Measurements from ENCODE around the gene SRRM3. TPM values are rescaled to one million over a fixed set of nuclear protein-coding genes. Genes with fewer than 3 reads are reported as not detected.

Gene SRRM3
- total RNA-seq, 2 experiments from 2014 or later, result not detected

DNA sequence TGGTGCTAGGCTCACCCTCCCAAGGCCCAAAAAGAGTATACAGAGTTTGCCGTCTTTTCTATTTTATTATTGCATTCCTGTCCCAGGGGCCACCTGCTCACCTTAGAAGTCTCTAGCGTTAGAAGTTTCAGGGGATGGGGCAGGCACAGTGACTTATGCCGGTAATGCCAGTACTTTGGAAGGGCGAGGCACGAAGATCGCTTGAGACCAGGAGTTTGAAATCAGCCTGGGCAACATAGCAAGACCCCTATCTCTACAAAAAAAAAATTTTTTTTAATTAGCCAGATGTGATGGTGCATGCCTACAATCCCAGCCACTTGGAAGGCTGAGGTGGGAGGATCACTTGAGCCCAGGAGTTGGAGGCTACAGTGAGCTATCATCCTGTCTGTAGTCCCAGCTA is 70.4 kb downstream of the SRRM3 start:
- Histone ChIP-seq H3K9me3 (ENCODE audit: low read length) (no peaks in the 10 kb centered on the region), H2AFZ (ENCODE audit: low read length) (no peak overlapping the region), H3K27ac (ENCODE audit: low read depth, low read length, poor library complexity, severe bottlenecking) (no peak overlapping the region), H3K4me3 (ENCODE audit: low read depth, low read length, poor library complexity, severe bottlenecking) (no peak overlapping the region), H3K36me3 (ENCODE audit: insufficient read depth, low read length) (no peaks in the 10 kb centered on the region), H3K9me2 (ENCODE audit: insufficient read depth, low read length) (no peaks in the 10 kb centered on the region), H3K4me1 (ENCODE audit: insufficient read depth, low read length, poor library complexity, severe bottlenecking) (no peaks in the 10 kb centered on the region), H3K4me2 (ENCODE audit: low read length) (no peak overlapping the region), H3K79me2 (ENCODE audit: insufficient read depth, low read depth, low read length) (no peaks in the 10 kb centered on the region), H4K20me1 (ENCODE audit: insufficient read depth, low read length) (no peaks in the 10 kb centered on the region)
- no TSS peak for BruUV-seq (replicated peaks)
- POLR2A ChIA-PET, result no interaction called here
- CTCF ChIA-PET (ENCODE audit: unreplicated experiment), result no interaction called here
- intact Hi-C loops (cut with micrococcal nuclease; ENCODE audit: unreplicated experiment), result no loop called here
- TF ChIP-seq, protein P1, sequence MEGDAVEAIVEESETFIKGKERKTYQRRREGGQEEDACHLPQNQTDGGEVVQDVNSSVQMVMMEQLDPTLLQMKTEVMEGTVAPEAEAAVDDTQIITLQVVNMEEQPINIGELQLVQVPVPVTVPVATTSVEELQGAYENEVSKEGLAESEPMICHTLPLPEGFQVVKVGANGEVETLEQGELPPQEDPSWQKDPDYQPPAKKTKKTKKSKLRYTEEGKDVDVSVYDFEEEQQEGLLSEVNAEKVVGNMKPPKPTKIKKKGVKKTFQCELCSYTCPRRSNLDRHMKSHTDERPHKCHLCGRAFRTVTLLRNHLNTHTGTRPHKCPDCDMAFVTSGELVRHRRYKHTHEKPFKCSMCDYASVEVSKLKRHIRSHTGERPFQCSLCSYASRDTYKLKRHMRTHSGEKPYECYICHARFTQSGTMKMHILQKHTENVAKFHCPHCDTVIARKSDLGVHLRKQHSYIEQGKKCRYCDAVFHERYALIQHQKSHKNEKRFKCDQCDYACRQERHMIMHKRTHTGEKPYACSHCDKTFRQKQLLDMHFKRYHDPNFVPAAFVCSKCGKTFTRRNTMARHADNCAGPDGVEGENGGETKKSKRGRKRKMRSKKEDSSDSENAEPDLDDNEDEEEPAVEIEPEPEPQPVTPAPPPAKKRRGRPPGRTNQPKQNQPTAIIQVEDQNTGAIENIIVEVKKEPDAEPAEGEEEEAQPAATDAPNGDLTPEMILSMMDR (conservative IDR thresholded peaks at IDR 0.05; ENCODE audit: low read length), result no peak
- no peak for TF ChIP-seq EZH2phosphoT487 (IDR thresholded peaks at IDR 0.05; ENCODE audit: borderline replicate concordance, low read depth, low read length)
- no peak for DNase-seq (ENCODE audit: low spot score)

DNA sequence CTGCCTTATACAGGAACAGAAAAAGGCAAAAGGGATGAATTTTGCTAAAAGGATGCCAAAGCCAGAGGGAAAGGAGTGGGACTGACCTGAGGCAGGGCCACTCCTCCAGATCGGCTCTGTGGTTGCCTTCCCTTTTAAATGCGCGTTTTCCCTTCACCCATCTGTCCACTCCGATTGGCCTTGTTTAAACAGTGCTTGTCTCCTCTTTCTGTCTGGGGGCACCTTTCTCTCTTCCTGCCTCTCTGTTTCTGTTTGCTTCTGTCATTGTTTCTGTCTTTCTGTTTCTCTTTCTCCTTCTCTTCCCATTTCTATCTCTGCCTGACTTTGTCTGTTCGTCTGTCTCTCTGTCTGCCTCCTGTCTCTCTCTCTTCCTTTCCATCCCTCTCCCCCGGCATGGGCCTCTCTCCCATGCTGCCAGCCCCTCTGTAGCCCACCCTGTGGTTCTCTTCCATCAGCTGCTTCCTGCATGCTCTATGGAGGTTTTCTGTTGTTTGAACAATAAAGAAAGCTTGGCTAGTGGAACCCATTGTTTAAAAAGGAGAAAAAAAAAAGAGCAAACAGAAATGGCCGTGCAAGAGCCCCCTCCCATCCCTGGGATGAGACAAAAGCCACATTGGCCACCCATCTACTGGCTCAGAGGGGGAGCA is 71.3 kb downstream of the SRRM3 start:
- TF ChIP-seq EZH2phosphoT487 (IDR thresholded peaks at IDR 0.05; ENCODE audit: borderline replicate concordance, low read depth, low read length), result no peak
- TF ChIP-seq, protein P1 (conservative IDR thresholded peaks at IDR 0.05; ENCODE audit: low read length), result no peak
- H3K79me2 ChIP-seq (ENCODE audit: insufficient read depth, low read depth, low read length), result no peaks in the 10 kb centered on the region
- H3K4me2 ChIP-seq (ENCODE audit: low read length), result no peak overlapping the region
- H2AFZ ChIP-seq (ENCODE audit: low read length), result no peak overlapping the region
- ChIA-PET POLR2A (no interaction called here), CTCF (ENCODE audit: unreplicated experiment) (no interaction called here)
- H3K9me3 ChIP-seq (ENCODE audit: low read length), result no peaks in the 10 kb centered on the region
- no peaks in the 10 kb centered on the region for H3K4me1 ChIP-seq (ENCODE audit: insufficient read depth, low read length, poor library complexity, severe bottlenecking)
- no peak overlapping the region for H3K27ac ChIP-seq (ENCODE audit: low read depth, low read length, poor library complexity, severe bottlenecking)
- H3K36me3 ChIP-seq (ENCODE audit: insufficient read depth, low read length), result no peaks in the 10 kb centered on the region
- H4K20me1 ChIP-seq (ENCODE audit: insufficient read depth, low read length), result no peaks in the 10 kb centered on the region
- no peak overlapping the region for H3K4me3 ChIP-seq (ENCODE audit: low read depth, low read length, poor library complexity, severe bottlenecking)
- no TSS peak for BruUV-seq (replicated peaks)
- DNase-seq (ENCODE audit: low spot score), result no peak
- no peaks in the 10 kb centered on the region for H3K9me2 ChIP-seq (ENCODE audit: insufficient read depth, low read length)
- intact Hi-C loops (cut with micrococcal nuclease; ENCODE audit: unreplicated experiment), result no loop called here

DNA sequence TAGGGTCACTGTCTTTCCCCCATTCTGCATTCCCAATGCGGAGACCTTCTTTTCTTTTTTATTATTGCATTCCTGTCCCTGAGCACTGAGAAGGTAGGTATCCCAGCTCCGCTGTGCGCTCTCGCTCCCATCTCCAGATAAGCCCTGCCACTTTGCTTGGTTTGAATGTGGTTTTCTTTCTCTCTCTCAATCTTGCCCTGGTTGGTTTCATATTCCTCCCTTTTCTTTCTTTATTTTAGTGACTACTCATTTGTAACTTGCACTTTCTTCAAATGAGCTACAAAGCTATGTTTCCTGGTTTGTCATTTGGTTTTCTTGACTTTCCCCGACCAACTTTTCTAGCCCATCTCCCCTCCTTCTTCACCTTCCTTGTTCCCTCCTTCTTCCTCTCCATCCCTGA is 71.8 kb downstream of the SRRM3 start:
- no TSS peak for BruUV-seq (replicated peaks)
- POLR2A ChIA-PET, result no interaction called here
- no peaks in the 10 kb centered on the region for H4K20me1 ChIP-seq (ENCODE audit: insufficient read depth, low read length)
- intact Hi-C loops (cut with micrococcal nuclease; ENCODE audit: unreplicated experiment), result no loop called here
- no peak overlapping the region for H3K4me3 ChIP-seq (ENCODE audit: low read depth, low read length, poor library complexity, severe bottlenecking)
- H3K9me2 ChIP-seq (ENCODE audit: insufficient read depth, low read length), result no peaks in the 10 kb centered on the region
- no peaks in the 10 kb centered on the region for H3K4me1 ChIP-seq (ENCODE audit: insufficient read depth, low read length, poor library complexity, severe bottlenecking)
- no peak overlapping the region for H2AFZ ChIP-seq (ENCODE audit: low read length)
- no peak for TF ChIP-seq EZH2phosphoT487 (IDR thresholded peaks at IDR 0.05; ENCODE audit: borderline replicate concordance, low read depth, low read length)
- TF ChIP-seq, protein P1 (conservative IDR thresholded peaks at IDR 0.05; ENCODE audit: low read length), result no peak
- H3K4me2 ChIP-seq (ENCODE audit: low read length), result no peak overlapping the region
- no peaks in the 10 kb centered on the region for H3K79me2 ChIP-seq (ENCODE audit: insufficient read depth, low read depth, low read length)
- H3K36me3 ChIP-seq (ENCODE audit: insufficient read depth, low read length), result no peaks in the 10 kb centered on the region
- no peaks in the 10 kb centered on the region for H3K9me3 ChIP-seq (ENCODE audit: low read length)
- H3K27ac ChIP-seq (ENCODE audit: low read depth, low read length, poor library complexity, severe bottlenecking), result no peak overlapping the region
- DNase-seq (ENCODE audit: low spot score), result no peak
- CTCF ChIA-PET (ENCODE audit: unreplicated experiment), result no interaction called here
